Sigmoid colon (tissue), 7 donors: ENCODE data around the gene BTN1A1. TPM values are rescaled to one million over a fixed set of nuclear protein-coding genes. Genes with fewer than 3 reads are reported as not detected.

Experiments used
- DNase-seq: peaks from one replicate; pipeline ENCODE4 v3.0.0-alpha.2; 2019
- H3K27ac ChIP-seq, 4 donors: fragments of 200-600 bp; sonication (generic); one replicate each; pipeline ENCODE4 v1.5.1; 2016 to 2019; ENCODE audit warnings: mild to moderate bottlenecking in 1 of 4
- H3K27me3 ChIP-seq, 3 donors: fragments of 200-600 bp; sonication (generic); one replicate each; pipeline ENCODE4 v1.5.1; 2019; ENCODE audit warnings: mild to moderate bottlenecking in 1 of 3
- H3K36me3 ChIP-seq, 4 donors: fragments of 200-600 bp; sonication (generic); one replicate each; pipeline ENCODE4 v1.5.1; 2016 to 2019
- H3K4me1 ChIP-seq, 4 donors: fragments of 200-600 bp; sonication (generic); one replicate each; pipeline ENCODE4 v1.5.1; 2017 to 2019
- H3K4me3 ChIP-seq, 4 donors: fragments of 200-600 bp; sonication (generic); one replicate each; pipeline ENCODE4 v1.5.1; 2017 to 2019; ENCODE audit warnings: mild to moderate bottlenecking in 2 of 4, moderate library complexity in 1 of 4
- H3K9me3 ChIP-seq, 4 donors: fragments of 200-600 bp in 3 of 4; sonication (generic) in 3 of 4; one replicate each; pipeline versions ENCODE4 v1.5.1 to v1.6.1; 2013 to 2019
- EP300 ChIP-seq, 4 donors: sonication (generic); formaldehyde crosslinking; IDR thresholded peaks; one replicate each; pipeline ENCODE4 v1.6.1; 2017; ENCODE audit warnings: antibody characterized with exemption in 4 of 4
- POLR2A ChIP-seq, 2 donors: fragments of 450-650 bp; IDR thresholded peaks; one replicate each; pipeline ENCODE4 v1.6.1; 2016; ENCODE audit warnings: antibody characterized with exemption in 2 of 2, mild to moderate bottlenecking in 2 of 2, moderate library complexity in 2 of 2
- POLR2AphosphoS5 ChIP-seq, 4 donors: sonication (generic); formaldehyde crosslinking; IDR thresholded peaks; one replicate each; pipeline ENCODE4 v1.6.1; 2017; ENCODE audit warnings: antibody characterized with exemption in 4 of 4
- WGBS, 2 donors: extraction: QIAGEN DNeasy Blood & Tissue Kit; methylation state at CpG; one replicate each; pipeline ENCODE4 v1.1.7; 2013; 5-methylcytosine and 5-hydroxymethylcytosine counted together
- intact Hi-C: fragments of 100-400 bp; cut with DNase I; formaldehyde crosslinking; loops from one replicate; pipeline ENCODE4 v1.15.1; 2023
- polyA plus RNA-seq, 3 donors: library from polyadenylated mRNA; stranded (reverse); fragments of 200-250 nt; gene quantifications; one replicate each; pipeline ENCODE4 v1.2.3, GENCODE V29; 2013
- total RNA-seq, 4 donors: library from RNA; depleted of rRNA; stranded (reverse); fragments of >200 nt; gene quantifications; one replicate each; pipeline ENCODE4 v1.1.0, GENCODE V29; 2016
- TF ChIP-seq, protein P1 (sequence below), 4 experiments: fragments of 450-650 bp in 3 of 4; fragments of 200-600 bp in 1 of 4; IDR thresholded peaks; one replicate each; pipeline ENCODE4 v1.5.1; 2016 to 2019; ENCODE audit warnings: antibody characterized with exemption in 4 of 4, mild to moderate bottlenecking in 3 of 4, moderate library complexity in 2 of 4
- donor health status: healthy with polysubstance abuse.
- donor health status: Bipolar disorder and iron deficiency.
- donor health status: healthy.

Gene BTN1A1
- total and polyA plus RNA-seq, 7 donors, result 0.20 to 0.28 TPM; not detected in 5

DNA sequence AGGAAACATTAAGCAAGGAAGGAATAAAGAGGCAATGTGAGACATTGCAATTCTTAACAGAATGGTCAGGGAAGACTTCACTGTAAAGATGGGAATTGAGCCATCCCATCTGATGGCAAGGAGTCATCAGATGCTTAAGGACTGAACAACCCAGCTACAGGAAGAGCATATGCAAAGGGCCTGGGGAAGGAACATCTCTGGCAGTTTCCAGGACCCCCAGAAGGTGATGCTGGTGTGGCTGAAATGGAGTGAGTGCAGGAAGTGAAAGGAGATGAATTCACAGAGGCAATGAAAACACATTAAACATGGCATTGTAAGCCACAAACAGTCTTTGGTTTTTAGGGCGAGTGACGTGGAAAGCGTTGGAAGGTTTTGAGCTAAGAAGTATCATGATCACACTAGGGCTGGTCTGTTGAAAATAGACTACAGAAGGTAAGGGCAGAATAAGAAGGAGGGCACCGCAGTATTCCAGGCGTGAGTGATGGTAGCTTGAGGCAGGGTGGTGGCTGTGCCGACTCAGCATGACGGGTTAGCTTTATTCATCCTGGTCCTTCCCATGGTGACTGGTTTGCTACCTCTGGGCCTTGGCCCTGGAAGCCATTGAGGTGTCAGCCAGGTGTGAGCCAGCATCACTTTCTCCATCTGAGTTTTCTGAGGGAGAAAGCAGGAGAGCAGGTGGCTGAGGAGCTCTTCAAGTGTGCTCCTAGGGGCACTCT is 35.5 kb upstream of the BTN1A1 start:
- Histone ChIP-seq H3K9me3 (no peaks in the 10 kb centered on the region), H3K4me1 (peaks cover 0 to 44% (median 32%) of the 10 kb centered on the region in 4 donors), H3K4me3 (no peak overlapping the region), H3K36me3 (peaks cover 30 to 97% (median 66%) of the 10 kb centered on the region in 4 donors), H3K27me3 (no peaks in the 10 kb centered on the region), H3K27ac (no peak overlapping the region)
- 94 to 96% methylated on average over 7 of the region's 7 CpGs for WGBS, 2 donors
- intact Hi-C loops, result no loop called here
- TF ChIP-seq, protein P1, sequence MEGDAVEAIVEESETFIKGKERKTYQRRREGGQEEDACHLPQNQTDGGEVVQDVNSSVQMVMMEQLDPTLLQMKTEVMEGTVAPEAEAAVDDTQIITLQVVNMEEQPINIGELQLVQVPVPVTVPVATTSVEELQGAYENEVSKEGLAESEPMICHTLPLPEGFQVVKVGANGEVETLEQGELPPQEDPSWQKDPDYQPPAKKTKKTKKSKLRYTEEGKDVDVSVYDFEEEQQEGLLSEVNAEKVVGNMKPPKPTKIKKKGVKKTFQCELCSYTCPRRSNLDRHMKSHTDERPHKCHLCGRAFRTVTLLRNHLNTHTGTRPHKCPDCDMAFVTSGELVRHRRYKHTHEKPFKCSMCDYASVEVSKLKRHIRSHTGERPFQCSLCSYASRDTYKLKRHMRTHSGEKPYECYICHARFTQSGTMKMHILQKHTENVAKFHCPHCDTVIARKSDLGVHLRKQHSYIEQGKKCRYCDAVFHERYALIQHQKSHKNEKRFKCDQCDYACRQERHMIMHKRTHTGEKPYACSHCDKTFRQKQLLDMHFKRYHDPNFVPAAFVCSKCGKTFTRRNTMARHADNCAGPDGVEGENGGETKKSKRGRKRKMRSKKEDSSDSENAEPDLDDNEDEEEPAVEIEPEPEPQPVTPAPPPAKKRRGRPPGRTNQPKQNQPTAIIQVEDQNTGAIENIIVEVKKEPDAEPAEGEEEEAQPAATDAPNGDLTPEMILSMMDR (IDR thresholded peaks at IDR 0.05), result no peak
- TF ChIP-seq POLR2A (IDR thresholded peaks at IDR 0.05) (no peak), EP300 (IDR thresholded peaks at IDR 0.05) (no peak), POLR2AphosphoS5 (IDR thresholded peaks at IDR 0.05) (no peak)
- DNase-seq, result no peak

DNA sequence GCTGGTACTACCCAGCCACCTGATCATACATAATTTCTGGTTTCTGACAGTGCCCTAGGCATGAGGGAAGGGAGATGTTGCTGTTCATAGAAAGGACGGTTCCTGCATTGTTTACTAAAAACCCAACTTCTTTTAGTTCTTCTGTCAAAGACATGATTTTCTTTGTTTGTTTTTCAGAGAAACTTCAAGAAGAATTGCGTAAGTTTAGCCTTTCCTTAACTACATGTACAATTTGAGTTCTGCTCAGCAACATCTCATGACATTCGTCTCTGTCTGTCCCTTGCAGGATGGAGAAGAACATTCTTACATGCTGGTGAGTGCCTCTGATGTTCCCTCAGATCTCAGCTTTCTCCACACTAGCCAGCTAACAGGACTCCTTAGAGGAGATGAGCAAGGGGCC is 34.3 kb upstream of the BTN1A1 start:
- H3K4me1 ChIP-seq, result peaks cover 0 to 32% (median 20%) of the 10 kb centered on the region in 4 donors
- no peak for DNase-seq
- H3K27ac ChIP-seq, result no peak overlapping the region
- H3K4me3 ChIP-seq, result no peak overlapping the region
- intact Hi-C loops, result no loop called here
- no peaks in the 10 kb centered on the region for H3K27me3 ChIP-seq
- no peaks in the 10 kb centered on the region for H3K9me3 ChIP-seq
- H3K36me3 ChIP-seq, result peaks cover 30 to 90% (median 65%) of the 10 kb centered on the region in 4 donors
- whole genome bisulfite sequencing, 2 donors, result 92 to 95% methylated on average over 3 of the region's 3 CpGs
- TF ChIP-seq POLR2A (IDR thresholded peaks at IDR 0.05) (no peak), POLR2AphosphoS5 (IDR thresholded peaks at IDR 0.05) (no peak), EP300 (IDR thresholded peaks at IDR 0.05) (no peak)
- TF ChIP-seq, protein P1 (IDR thresholded peaks at IDR 0.05), result no peak

DNA sequence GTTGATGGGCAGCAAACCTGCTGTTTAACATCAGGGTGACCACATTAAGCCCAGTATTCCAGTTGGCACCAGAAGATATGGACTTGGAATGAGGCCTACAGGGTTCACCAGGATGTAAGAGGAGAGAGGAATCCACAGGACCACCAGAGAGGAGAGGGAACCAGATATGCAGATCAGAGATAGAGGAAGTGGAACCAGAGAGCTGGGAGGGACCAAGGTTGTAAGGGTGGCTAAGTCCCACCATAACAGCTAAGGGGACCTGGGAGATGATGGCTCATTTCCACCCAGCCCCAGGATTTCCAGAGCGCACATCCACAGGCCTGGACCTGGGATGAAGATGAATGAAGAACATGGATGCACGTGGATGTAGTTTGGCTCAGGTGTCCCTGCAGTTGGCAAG is 31.3 kb upstream of the BTN1A1 start:
- WGBS, 2 donors, result 95 to 97% methylated on average over 2 of the region's 2 CpGs
- Histone ChIP-seq H3K36me3 (peaks cover 26 to 61% (median 54%) of the 10 kb centered on the region in 4 donors), H3K9me3 (no peaks in the 10 kb centered on the region), H3K27ac (no peak overlapping the region), H3K4me3 (no peak overlapping the region), H3K27me3 (no peaks in the 10 kb centered on the region), H3K4me1 (peaks cover 0 to 12% (median 3%) of the 10 kb centered on the region in 4 donors)
- intact Hi-C loops, result no loop called here
- DNase-seq, result no peak
- TF ChIP-seq POLR2A (IDR thresholded peaks at IDR 0.05) (no peak), EP300 (IDR thresholded peaks at IDR 0.05) (no peak), POLR2AphosphoS5 (IDR thresholded peaks at IDR 0.05) (no peak)

DNA sequence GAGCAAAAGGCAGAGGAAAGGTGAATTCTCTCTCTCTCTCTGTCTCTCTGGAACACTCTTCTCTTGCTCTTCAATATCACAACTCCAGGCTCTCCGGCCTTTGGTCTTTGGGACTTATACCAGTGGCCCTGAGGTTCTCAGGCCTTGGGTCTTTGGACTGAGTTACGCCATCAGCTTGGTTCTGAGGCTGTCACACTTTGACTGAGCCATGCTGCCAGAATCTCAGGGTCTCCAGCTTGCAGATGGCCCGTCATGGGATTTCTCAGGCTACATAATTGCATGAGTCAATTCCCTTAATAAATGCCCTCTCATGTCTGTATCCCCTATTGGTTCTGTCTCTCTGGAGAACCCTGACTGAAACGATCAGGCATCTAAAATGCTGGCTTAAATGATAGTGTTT is 29.5 kb upstream of the BTN1A1 start:
- H3K9me3 ChIP-seq, result no peaks in the 10 kb centered on the region
- TF ChIP-seq POLR2AphosphoS5 (IDR thresholded peaks at IDR 0.05), result no peak
- TF ChIP-seq, protein P1 (IDR thresholded peaks at IDR 0.05), result no peak
- TF ChIP-seq POLR2A (IDR thresholded peaks at IDR 0.05), result no peak
- TF ChIP-seq EP300 (IDR thresholded peaks at IDR 0.05), result no peak
- peaks cover 7 to 43% (median 37%) of the 10 kb centered on the region in 4 donors for H3K36me3 ChIP-seq
- DNase-seq, result no peak
- intact Hi-C loops, result no loop called here
- H3K4me3 ChIP-seq, result no peak overlapping the region
- 88% methylated on average over 4 of the region's 4 CpGs for WGBS, 2 donors
- H3K4me1 ChIP-seq, result peaks cover 0 to 20% (median 15%) of the 10 kb centered on the region in 4 donors
- H3K27me3 ChIP-seq, result no peaks in the 10 kb centered on the region
- no peak overlapping the region for H3K27ac ChIP-seq

DNA sequence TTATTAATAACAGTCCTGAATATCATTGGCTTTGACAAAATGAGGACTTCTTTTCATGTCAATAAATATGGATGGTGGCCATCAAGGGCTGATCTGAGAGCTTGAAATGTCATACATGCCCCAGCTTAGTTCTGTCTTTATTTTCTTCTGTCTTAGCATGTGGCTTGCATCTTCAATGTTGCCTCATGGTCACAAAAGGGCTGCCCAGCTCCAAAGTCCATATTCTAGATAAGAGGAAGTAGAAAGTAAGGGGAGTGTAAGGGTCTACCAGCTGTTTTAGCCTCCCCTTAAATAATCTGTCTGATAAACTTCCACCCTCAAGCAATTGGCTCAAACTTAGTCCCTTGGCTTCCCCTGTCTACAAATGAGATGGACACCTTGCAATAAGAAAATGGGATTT is 28.1 kb upstream of the BTN1A1 start:
- H3K4me3 ChIP-seq, result no peak overlapping the region
- no peaks in the 10 kb centered on the region for H3K9me3 ChIP-seq
- no peak for DNase-seq
- no peak for TF ChIP-seq EP300 (IDR thresholded peaks at IDR 0.05)
- TF ChIP-seq, protein P1 (IDR thresholded peaks at IDR 0.05), result no peak
- no peak for TF ChIP-seq POLR2AphosphoS5 (IDR thresholded peaks at IDR 0.05)
- no peak for TF ChIP-seq POLR2A (IDR thresholded peaks at IDR 0.05)
- H3K27ac ChIP-seq, result no peak overlapping the region
- peaks cover 0 to 30% (median 16%) of the 10 kb centered on the region in 4 donors for H3K4me1 ChIP-seq
- peaks cover 0 to 30% (median 24%) of the 10 kb centered on the region in 4 donors for H3K36me3 ChIP-seq
- intact Hi-C loops, result no loop called here
- no peaks in the 10 kb centered on the region for H3K27me3 ChIP-seq
